ENCODE measurements around the gene SPEF1. TPM values are rescaled to one million over a fixed set of nuclear protein-coding genes. Genes with fewer than 3 reads are reported as not detected.

SPEF1 gene
- total and polyA plus RNA-seq, 2 of the 13 experiments (the other 11 are each of a cell fraction or from before 2014, with no cell fraction given): 0.11 to 0.27 TPM

DNA sequence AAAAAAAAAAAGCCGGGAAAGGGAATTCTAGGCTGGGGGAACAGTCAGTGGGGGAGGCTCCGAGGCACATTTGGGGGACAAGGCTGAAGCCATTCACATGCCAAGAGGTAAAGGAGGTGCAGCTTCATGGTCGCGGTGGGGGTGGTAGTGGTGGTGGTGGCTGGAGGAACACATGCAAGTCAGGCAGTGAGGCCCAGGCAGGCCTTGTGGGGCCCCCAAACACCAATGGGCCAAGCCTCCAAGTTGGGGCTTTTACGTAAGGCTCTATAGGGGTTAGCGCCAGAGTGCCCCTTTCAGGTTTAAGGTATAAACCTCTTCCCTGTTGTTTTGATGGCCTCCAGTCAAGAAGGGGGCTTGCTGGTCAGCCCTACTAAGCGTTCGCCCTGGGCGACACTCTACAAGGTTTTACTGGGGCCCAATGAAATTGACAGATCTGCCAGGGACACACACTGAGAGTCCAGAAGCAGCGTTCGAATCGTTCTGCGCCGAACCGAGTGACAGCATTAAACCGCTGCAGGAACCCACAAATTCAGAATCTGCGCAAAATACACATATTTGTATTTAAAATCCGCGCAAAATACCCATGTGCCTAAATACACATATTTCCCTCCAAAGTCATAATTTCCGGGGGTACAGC lies 38.3 kb upstream of the SPEF1 start (continued):
- TF ChIP-seq, protein P1, sequence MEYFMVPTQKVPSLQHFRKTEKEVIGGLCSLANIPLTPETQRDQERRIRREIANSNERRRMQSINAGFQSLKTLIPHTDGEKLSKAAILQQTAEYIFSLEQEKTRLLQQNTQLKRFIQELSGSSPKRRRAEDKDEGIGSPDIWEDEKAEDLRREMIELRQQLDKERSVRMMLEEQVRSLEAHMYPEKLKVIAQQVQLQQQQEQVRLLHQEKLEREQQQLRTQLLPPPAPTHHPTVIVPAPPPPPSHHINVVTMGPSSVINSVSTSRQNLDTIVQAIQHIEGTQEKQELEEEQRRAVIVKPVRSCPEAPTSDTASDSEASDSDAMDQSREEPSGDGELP (IDR thresholded peaks at IDR 0.05; ENCODE audit: borderline replicate concordance, low read depth): no peak
- TF ChIP-seq ZMAT3 (CRISPR knock-in tag; conservative IDR thresholded peaks at IDR 0.05): no peak
- 0 out of 2 replicates have a peak, but pooled peaks have one; percentile 46 for TF ChIP-seq MYNN (CRISPR knock-in tag; IDR thresholded peaks at IDR 0.05; ENCODE audit: low read depth)
- TF ChIP-seq ZNF747 (CRISPR knock-in tag; IDR thresholded peaks at IDR 0.05; ENCODE audit: borderline replicate concordance): no peak
- TF ChIP-seq, protein P2, sequence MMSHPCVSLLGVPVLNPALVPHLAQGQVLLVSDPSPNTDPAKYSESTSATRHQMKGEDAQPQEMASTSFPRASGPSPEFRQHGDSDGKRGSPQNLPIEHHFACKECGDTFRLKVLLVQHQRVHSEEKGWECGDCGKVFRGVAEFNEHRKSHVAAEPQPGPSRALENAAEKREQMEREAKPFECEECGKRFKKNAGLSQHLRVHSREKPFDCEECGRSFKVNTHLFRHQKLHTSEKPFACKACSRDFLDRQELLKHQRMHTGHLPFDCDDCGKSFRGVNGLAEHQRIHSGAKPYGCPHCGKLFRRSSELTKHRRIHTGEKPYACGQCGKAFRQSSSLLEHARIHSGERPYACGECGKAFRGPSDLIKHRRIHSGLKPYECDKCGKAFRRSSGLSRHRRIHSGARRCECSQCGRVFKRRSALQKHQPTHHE (CRISPR knock-in tag; IDR thresholded peaks at IDR 0.05; ENCODE audit: borderline replicate concordance): no peak
- TF ChIP-seq, protein P3, sequence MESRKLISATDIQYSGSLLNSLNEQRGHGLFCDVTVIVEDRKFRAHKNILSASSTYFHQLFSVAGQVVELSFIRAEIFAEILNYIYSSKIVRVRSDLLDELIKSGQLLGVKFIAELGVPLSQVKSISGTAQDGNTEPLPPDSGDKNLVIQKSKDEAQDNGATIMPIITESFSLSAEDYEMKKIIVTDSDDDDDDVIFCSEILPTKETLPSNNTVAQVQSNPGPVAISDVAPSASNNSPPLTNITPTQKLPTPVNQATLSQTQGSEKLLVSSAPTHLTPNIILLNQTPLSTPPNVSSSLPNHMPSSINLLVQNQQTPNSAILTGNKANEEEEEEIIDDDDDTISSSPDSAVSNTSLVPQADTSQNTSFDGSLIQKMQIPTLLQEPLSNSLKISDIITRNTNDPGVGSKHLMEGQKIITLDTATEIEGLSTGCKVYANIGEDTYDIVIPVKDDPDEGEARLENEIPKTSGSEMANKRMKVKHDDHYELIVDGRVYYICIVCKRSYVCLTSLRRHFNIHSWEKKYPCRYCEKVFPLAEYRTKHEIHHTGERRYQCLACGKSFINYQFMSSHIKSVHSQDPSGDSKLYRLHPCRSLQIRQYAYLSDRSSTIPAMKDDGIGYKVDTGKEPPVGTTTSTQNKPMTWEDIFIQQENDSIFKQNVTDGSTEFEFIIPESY (CRISPR knock-in tag; IDR thresholded peaks at IDR 0.05): 0 out of 2 replicates have a peak, but pooled peaks have one; percentile 10
- TF ChIP-seq FOXK2 (IDR thresholded peaks at IDR 0.05): no peak
- no peak for TF ChIP-seq NPAS2 (CRISPR knock-in tag; IDR thresholded peaks at IDR 0.05; ENCODE audit: borderline replicate concordance)
- TF ChIP-seq MEIS1 (CRISPR knock-in tag; IDR thresholded peaks at IDR 0.05; ENCODE audit: borderline replicate concordance): no peak
- TF ChIP-seq DNMT1 (CRISPR knock-in tag; IDR thresholded peaks at IDR 0.05): no peak
- no peak for TF ChIP-seq ZSCAN25 (CRISPR knock-in tag; IDR thresholded peaks at IDR 0.05)
- TF ChIP-seq SP1 (IDR thresholded peaks at IDR 0.05): no peak
- TF ChIP-seq SP1 (CRISPR knock-in tag; IDR thresholded peaks at IDR 0.05): no peak
- TF ChIP-seq SIX1 (CRISPR knock-in tag; IDR thresholded peaks at IDR 0.05; ENCODE audit: borderline replicate concordance): no peak
- TF ChIP-seq ZNF570 (CRISPR knock-in tag; IDR thresholded peaks at IDR 0.05; ENCODE audit: borderline replicate concordance): no peak
- no peak for TF ChIP-seq TGIF2 (CRISPR knock-in tag; IDR thresholded peaks at IDR 0.05)
- TF ChIP-seq ZNF33A (CRISPR knock-in tag; IDR thresholded peaks at IDR 0.05; ENCODE audit: borderline replicate concordance): no peak
- no peak; the same call in 1 of the 2 replicates for TF ChIP-seq CCDC6 (CRISPR knock-in tag; IDR thresholded peaks at IDR 0.05)
- TF ChIP-seq SIN3B (IDR thresholded peaks at IDR 0.05; ENCODE audit: low read length): no peak
- TF ChIP-seq, protein P4, sequence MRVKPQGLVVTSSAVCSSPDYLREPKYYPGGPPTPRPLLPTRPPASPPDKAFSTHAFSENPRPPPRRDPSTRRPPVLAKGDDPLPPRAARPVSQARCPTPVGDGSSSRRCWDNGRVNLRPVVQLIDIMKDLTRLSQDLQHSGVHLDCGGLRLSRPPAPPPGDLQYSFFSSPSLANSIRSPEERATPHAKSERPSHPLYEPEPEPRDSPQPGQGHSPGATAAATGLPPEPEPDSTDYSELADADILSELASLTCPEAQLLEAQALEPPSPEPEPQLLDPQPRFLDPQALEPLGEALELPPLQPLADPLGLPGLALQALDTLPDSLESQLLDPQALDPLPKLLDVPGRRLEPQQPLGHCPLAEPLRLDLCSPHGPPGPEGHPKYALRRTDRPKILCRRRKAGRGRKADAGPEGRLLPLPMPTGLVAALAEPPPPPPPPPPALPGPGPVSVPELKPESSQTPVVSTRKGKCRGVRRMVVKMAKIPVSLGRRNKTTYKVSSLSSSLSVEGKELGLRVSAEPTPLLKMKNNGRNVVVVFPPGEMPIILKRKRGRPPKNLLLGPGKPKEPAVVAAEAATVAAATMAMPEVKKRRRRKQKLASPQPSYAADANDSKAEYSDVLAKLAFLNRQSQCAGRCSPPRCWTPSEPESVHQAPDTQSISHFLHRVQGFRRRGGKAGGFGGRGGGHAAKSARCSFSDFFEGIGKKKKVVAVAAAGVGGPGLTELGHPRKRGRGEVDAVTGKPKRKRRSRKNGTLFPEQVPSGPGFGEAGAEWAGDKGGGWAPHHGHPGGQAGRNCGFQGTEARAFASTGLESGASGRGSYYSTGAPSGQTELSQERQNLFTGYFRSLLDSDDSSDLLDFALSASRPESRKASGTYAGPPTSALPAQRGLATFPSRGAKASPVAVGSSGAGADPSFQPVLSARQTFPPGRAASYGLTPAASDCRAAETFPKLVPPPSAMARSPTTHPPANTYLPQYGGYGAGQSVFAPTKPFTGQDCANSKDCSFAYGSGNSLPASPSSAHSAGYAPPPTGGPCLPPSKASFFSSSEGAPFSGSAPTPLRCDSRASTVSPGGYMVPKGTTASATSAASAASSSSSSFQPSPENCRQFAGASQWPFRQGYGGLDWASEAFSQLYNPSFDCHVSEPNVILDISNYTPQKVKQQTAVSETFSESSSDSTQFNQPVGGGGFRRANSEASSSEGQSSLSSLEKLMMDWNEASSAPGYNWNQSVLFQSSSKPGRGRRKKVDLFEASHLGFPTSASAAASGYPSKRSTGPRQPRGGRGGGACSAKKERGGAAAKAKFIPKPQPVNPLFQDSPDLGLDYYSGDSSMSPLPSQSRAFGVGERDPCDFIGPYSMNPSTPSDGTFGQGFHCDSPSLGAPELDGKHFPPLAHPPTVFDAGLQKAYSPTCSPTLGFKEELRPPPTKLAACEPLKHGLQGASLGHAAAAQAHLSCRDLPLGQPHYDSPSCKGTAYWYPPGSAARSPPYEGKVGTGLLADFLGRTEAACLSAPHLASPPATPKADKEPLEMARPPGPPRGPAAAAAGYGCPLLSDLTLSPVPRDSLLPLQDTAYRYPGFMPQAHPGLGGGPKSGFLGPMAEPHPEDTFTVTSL (CRISPR knock-in tag; IDR thresholded peaks at IDR 0.05; ENCODE audit: borderline replicate concordance): peak; percentile 62; the same call in 1 of the 2 replicates
- TF ChIP-seq, protein P5, sequence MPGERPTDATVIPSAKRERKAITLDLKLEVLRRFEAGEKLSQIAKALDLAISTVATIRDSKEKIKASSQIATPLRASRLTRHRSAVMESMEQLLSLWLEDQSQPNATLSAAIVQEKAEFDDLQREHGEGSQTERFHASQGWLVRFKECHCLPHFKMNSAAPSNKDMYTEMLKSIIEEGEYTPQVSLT (CRISPR knock-in tag; IDR thresholded peaks at IDR 0.05; ENCODE audit: borderline replicate concordance, low read depth): no peak
